NCI-H187 (cell line): Measurements from ENCODE around the gene UPK1A.
A peak's percentile ranks its signal among the peaks of the same experiment; 100 is the strongest.

ENCODE experiments used
- DNase-seq, 2 experiments: peaks; one replicate each; lab custom pipeline; 2025; lab: John Stamatoyannopoulos, UW

The UPK1A gene

GRCh38 chr19:35693422-35693821, 27.1 kb downstream of the UPK1A start:
- no peak for DNase-seq

GRCh38 chr19:35693835-35694599, 27.7 kb downstream of the UPK1A start:
- DNase-seq = peak; percentile 63 to 73

- DNase-seq = no peak
Observed at GRCh38 chr19:35695895-35696422, 29.6 kb downstream of the UPK1A start.

- no peak for DNase-seq
Observed at GRCh38 chr19:35696835-35697234, 30.5 kb downstream of the UPK1A start.

GRCh38 chr19:35702223-35703012, 36.1 kb downstream of the UPK1A start:
- DNase-seq = peak; percentile 91 to 96

- no peak for DNase-seq
Observed at GRCh38 chr19:35703343-35703742, 37.0 kb downstream of the UPK1A start.

- no peak for DNase-seq
Observed at GRCh38 chr19:35704218-35704617, 37.9 kb downstream of the UPK1A start, which contains the start of gene ZBTB32. Gene ZBTB32, plus strand, starts transcription at chr19:35704558. Its CDS starts 10,069 bp downstream, at chr19:35714627.

GRCh38 chr19:35708391-35708790, 42.1 kb downstream of the UPK1A start:
- DNase-seq = no peak

- DNase-seq = no peak
Observed at GRCh38 chr19:35710784-35711723, 44.7 kb downstream of the UPK1A start.

GRCh38 chr19:35712567-35713505, 46.5 kb downstream of the UPK1A start:
- DNase-seq = no peak

- DNase-seq = no peak
Observed at GRCh38 chr19:35713506-35713850, 47.2 kb downstream of the UPK1A start.

- no peak for DNase-seq
Observed at GRCh38 chr19:35713904-35714495, 47.7 kb downstream of the UPK1A start.

GRCh38 chr19:35714601-35715354, 48.5 kb downstream of the UPK1A start:
- no peak for DNase-seq

GRCh38 chr19:35715355-35715809, 49.1 kb downstream of the UPK1A start:
- no peak for DNase-seq

GRCh38 chr19:35715981-35716800, 49.9 kb downstream of the UPK1A start:
- DNase-seq = peak in 1 of 2 experiments; percentile 60

GRCh38 chr19:35716801-35717664, 50.7 kb downstream of the UPK1A start:
- DNase-seq = peak; percentile 91 to 98

- peak in 1 of 2 experiments; percentile 78 for DNase-seq
Observed at GRCh38 chr19:35717665-35718344, 51.5 kb downstream of the UPK1A start, which contains the start of gene KMT2B. Gene KMT2B, plus strand, starts transcription at chr19:35718003. Its CDS starts 16 bp downstream, at chr19:35718019.
